CD4-positive, alpha-beta T cell treated with Interleukin-21 for 1 hour (primary cell): ENCODE data around the gene SH3RF2.

Experiments used
- DNase-seq: peaks from one replicate; pipeline ENCODE4 v3.0.0-alpha.2; 2020

Gene SH3RF2

DNA sequence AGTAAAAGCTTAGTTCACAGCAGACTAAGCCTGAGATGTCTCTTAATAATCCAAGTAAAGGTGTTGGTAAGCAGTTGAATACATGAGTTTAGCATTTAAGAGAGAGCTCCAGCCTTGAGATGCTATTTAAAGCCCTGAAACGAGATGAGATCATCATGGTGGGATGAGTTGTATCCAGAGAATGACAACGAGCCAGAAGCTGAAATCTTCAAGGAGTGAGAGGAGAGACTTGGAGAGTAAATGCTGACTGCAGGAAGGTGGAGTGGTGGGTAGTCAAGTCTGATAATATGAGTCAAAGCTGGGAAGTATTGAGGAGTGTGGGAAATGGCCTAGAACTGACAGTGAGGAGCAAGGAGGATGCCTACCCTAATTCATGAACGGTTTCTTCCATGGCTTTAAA, 115.3 kb downstream of the SH3RF2 start:
- DNase-seq, result no peak

DNA sequence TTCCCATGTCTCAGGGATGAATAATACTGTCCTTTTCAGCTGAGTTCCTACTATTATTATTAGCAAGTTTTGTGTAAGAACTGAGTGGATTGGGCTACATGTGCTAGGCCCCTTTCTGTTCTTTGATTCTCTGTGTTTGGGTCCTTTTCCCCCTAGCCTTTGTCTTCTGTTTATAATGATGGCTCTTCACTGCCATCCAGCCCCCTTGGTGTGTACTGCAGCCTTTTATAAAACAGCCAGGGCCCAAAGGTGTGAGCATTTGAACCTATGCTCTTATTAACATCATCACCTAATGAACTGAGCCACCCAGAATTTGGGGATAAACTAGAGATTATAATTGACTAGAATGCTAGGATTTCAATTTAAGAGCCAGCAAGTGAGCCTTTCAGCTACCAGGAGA, 116.4 kb downstream of the SH3RF2 start:
- no peak for DNase-seq

DNA sequence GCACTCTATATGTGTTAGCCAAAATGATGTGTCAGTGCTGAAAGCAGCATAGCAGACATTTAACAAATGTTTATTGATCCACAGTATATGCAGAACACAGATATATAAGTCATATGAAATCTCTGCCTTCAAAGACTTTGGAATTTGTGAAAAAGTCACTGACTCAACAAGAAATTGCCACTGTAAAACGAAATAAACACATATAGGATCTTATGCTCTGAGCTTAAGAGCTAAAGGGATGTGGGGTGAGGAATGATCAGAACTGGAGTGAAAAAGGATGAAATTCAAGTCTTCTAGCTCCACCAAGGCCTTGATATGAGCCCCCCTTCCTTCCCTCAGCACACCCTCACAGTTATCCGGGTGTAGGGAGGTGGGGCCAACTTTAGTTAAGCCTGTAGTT, 119.1 kb downstream of the SH3RF2 start:
- DNase-seq, result no peak

DNA sequence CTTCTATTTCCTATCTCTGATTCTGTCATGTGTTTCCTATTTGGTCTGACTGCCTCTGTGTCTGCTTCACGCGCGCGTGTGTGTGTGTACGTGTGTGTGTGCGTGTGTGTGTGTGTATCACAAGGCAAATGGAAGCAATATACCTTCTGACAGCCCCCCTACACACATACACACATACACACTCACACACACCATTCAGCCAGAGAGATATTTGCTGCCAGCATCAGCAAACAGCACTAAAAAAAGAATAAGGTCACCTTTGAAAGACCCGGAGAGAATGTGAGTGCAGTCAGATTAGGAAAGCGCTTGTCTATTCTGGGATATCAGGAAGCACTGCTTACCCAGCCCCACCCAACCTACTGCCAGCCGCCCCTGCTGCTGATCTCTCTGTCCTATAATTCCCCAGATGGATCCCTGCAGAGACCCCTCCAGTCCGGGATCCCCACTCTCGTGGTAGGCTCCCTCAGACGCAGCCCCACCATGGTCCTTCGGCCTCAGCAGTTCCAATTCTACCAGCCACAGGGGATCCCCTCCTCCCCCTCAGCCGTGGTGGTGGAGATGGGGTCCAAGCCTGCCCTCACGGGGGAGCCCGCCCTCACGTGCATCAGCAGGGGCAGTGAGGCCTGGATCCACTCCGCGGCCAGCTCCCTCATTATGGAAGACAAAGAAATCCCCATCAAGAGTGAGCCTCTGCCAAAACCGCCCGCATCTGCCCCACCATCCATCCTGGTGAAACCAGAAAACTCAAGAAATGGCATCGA, 123.3 kb downstream of the SH3RF2 start:
- DNase-seq, result no peak

DNA sequence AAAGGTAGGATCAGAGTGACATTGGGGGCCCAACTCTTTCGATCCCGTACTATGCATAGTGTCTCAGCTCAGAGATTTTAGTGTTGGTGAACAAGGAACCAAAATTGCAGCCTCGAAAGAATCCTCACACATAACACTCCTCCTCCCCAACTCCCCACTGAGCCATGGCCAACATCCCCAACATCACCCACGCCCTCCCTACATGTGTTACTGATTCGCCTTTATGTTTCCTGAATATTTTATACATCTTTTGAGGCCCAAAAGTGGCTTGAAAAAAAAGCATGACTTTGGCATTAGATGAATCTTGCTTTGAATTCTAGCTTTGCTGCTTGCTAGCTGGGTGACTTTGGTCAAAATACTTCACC, 123.8 kb downstream of the SH3RF2 start:
- DNase-seq, result no peak

DNA sequence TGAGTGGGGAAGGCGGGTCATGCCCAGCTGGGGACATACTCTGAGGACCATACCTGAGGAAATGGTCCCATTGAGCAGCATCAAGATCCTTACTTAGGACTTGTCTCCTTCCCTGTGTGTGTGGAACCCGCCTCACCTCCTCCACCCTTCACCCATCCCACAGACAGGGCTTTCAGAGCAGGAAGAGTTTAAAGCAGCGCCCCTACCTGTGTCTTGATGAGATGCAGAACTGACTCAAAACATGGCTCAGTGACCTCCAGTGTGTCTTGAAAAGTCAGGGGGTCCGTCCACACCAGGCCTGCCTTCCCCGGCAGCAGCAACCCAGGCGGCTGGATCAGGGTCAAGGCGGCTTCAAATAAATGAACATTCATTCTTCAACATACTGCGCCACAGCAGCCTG, 130.6 kb downstream of the SH3RF2 start:
- DNase-seq, result no peak

DNA sequence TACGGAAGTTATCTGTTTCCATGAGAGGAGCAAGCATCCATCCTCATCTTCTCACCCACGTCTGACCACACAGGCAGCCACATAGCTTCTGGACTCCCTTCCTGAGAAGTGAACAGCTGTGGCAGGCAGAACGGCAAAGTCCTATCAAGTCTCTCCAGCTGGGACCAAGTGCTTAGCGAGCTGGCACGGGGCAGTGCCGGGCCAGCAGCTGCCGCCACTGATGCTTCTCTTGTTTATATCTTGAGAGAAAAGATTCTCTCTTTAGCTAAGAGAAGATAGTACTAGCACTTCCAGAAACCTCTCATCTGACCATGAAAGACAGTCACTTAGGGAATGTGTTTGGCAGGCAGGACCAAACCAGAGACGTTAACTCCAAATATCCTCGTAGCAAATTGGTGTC, 131.8 kb downstream of the SH3RF2 start:
- DNase-seq, result no peak

DNA sequence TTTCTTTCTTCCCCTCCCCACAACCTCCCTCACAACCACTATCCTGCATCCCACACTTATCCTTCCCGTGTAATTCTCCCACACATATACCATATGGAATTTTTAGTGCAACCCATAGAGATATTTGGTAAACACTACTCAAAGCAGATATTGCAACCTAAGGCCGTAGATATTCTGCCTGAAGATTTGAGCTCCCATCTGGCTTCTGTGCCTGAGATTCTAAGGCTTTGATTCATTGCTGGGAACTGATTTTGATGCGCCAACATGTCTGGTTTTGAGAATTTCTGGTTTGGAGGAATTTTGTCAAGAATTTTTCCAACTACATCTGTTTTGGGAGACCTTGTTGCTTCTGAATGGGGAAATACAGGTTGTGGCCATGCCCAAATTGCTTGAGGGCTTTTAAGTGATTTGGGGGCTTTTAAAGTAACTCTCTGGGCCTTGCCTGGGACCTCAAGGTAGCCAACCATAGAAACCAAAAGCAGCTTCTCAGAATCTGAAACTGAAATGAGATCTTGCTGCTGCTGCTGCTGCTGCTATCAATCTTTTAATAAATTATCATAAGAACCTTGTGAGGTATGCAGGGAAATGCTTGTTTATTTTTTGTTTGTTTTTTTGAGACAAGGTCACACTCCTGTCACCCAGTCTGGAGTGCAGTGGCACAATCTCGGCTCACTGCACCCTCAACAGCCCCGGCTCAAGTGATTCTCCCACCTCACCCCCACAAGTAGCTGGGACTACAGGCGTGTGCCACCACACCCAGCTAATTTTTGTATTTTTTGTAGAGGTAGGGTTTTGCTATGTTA, 132.8 kb downstream of the SH3RF2 start:
- no peak for DNase-seq

DNA sequence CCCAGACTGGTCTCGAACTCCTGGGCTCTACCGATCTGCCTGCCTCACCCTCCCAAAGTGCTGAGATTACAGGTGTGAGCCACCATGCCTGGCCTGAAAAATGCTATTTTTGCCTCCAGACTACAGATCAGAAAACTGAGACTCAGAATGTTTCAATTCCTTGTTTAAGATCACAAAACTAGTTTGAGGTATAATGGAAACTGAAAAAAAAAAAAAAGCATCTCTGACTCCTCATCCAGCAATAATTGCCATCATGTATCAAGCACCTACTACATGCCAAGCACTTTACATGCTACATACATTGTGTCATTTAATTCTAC, 133.4 kb downstream of the SH3RF2 start:
- DNase-seq, result no peak

DNA sequence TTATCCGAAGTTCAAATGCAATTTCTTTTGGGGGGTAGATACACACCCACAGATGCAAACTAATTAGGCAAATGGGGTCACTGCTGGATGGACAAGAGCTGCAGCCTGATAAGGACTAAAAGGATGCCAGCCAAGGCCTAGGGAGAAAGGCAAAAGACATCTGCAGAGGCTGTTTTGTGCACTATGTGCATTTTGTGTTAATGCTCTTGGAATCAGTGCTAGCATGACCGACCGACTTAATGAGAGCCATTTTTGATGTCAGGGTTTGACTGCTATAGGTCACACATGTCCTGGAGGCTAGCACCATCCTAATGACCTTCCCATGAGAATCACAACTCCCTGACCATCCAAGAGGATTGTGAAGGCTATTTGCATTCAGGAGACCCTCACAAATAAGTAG, 134.4 kb downstream of the SH3RF2 start:
- DNase-seq, result no peak

DNA sequence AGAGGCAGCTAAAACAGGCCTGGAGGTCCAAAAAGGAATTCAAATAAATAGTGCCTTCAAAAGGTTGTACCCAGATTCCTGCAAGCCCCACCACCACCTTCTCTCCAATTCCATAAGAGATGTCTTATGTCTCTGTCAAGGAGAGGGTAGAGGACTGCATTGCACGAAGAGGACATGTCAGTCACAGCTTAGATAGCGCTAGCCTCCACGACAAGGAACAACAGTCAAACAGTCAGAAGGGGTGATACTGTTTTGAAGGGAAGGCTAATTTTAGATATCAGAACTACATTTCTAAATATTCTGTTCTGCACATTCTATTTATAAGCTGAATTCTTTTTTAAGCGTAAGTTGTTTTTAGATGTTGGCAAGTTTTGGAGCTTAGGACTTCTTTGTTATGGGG, 134.8 kb downstream of the SH3RF2 start:
- DNase-seq, result no peak

DNA sequence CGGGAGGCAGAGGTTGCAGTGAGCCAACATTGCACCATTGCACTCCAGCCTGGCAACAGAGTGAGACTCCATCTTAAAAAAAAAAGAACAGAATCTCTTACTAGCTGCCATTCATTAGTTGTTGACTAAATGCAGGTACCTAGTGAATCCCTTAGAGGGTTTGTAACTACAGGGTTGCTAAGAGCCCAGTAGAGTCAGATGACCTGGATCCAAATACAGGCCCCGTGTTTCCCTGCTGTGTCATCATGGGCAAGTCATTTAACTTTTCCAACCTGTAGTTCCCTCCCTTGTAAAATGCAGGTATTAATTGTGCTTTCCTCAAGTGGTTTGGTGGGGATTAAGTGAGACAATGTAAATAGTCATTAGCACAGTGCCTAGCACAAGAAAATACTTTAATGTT, 136.2 kb downstream of the SH3RF2 start:
- no peak for DNase-seq

DNA sequence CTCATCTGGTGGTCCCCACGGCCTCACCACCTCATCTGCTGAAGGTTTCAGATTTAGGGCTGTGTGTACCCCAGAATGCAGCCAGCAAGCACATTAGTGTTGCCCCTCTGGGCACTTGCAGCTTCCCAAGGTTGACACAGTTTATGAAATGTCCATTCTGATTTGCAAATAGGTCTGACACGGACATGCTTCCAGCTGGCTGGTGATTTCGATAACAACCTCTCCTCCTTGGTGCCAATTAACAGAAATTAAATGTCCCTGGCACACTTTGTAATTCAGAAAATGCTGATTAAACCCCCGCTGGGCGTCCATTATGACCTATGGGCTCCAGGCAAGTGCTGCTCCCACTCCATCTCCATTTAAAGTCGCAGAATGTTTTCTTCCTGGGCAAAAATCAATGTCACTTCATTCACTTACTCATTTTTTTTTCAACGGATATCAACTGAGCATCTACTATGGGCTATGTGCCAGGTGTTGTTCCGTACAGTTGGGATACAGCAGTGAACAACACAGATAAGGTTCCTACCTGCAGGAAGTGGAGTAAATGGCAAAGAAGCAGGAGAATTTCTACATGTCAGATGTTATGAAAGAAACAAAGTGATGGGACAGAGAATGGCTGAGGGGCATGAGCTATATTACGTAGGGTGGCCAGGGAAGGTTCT, 137.0 kb downstream of the SH3RF2 start:
- DNase-seq, result no peak

DNA sequence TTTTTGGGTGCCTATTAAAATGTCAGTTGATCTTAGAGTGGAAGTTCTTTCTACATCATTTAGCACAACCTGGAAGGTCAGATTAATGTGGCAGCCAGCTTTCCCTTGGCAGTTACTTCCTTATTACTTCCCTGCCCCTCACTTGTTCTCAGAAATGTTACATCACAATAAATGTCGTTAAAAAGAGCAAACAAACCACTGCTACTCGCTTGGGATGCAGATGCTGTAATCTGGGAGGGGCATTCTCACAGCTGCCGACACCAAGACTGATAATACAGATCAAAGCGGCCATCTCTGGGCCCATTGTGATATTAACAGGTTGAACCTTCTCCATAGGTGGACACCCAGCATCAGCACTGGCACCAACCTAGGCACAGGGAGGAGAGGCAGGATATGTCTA, 139.7 kb downstream of the SH3RF2 start:
- DNase-seq, result no peak

DNA sequence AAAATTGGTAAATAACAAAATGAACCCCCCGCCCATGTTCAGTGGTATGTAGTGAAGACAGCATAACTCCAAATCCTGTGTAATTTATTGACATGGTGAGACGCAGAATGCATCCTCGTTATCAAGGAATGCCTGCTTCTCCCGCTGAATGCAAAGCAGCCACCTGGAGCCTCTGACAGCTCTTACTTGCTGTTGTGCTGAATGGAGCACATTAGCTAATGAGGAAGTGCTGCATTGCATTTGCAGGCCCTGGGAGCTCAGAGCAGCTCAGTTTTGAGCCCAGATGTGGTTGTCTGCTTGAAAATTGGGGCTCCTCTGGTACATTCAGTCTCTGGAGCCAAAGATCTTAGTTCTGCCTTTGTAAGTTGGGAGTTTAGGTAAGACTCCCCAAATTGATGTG, 140.1 kb downstream of the SH3RF2 start:
- DNase-seq, result no peak

DNA sequence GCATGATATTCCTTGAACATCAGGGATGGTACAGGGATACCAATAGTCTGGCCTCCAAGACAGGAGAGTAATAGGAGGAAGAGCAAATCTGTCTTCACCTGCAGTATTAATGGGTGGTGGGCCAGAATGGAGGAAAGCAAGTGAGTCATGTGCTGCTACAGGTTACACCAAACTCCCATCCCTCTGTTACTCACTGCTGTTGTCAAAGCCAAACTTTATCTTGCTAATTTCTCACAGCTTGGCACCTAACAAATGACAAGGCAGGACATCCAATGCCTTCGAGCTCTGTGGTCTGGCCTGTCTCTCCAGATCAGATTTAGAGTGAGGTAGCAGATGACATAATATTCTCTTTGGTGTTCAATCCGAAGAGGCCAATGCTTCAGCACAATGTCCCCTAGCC, 142.2 kb downstream of the SH3RF2 start:
- DNase-seq, result no peak

DNA sequence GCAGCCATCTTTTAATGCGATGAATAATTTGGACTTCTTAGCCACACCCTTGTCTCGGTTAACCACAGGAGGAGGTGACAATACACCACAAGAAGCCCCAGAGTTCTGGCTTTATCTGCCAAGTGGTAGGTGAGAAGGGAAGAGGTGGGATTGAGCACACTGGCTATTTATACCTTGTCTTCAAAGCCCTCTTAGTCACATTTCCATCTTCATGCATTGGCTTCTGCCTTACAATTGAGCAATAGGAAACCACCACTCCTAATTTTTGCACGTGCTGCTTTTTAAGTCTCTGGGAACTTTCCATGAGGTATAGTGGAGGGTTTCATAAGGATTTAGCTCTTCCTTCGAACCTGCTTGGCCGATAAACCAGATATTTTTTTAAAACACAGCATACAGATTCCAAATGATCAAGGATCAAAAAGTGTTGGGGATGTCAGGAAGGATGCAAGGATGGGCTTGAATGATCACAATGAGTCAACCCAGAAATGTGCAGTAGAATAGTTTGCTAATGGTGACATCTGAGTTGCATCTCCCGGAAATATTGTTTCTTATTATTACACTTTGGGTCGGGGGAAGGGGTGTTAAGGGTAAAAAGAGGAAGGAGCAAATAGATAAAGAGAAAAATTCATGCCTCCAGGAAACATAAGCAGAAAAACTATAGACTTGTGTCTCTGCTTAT, 143.5 kb downstream of the SH3RF2 start:
- peak; percentile 4 for DNase-seq

DNA sequence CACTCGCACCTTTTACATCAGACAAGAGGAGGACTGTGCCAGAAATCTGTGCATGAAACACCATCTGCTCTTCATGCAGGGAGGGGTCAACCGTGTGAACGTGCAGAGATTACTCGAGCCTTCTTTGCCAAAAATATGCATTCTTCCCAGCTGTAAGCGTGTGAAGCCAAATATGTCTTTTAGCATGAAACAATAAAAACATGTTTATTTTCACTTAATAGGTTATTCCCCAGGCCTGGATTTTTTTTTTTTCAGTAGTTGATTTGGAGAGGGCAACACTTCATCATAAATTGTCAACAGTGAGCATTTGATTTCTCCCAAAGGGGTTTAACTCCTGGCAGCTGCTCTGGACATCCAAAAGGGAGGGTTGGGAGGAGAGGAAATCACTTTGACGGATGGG, 145.2 kb downstream of the SH3RF2 start:
- DNase-seq, result no peak

DNA sequence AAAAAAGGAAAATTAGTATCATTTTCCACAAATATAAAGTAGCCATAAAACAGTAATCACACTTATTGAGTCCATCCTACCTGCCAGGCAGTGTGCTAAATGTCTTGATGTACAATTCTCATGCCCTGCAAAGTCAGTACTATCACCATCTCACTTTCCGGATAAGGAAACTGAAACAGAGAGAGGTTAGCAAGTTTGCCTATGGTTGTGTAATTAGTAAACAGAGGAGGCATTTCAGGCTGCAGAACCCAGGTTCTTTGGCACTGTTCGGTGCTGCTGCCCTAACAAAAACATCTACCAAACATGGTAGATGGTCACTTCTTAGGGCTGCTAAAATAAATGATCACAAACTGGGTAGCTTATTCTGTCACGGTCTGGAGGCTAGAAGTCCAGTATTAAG, 146.4 kb downstream of the SH3RF2 start:
- DNase-seq, result no peak

DNA sequence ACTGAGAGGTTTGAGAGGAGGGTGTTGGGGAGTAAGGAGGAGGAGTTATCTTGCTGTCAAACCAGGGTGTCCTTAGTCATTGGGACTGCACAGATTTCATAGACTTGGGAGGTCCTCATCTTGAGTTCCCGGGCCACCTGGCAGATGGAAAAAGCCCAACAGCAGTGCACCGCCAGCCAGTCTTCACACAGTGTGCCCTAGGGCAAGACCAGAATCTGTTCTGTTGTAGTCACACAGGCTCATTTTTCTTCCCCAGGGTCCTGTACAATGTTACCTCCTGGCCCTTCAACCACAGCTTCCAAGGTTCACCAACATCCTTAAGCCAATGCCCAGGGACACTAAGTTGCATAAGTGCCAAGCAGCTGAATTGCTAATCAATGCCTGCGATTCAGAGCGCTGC, 148.0 kb downstream of the SH3RF2 start:
- no peak for DNase-seq

DNA sequence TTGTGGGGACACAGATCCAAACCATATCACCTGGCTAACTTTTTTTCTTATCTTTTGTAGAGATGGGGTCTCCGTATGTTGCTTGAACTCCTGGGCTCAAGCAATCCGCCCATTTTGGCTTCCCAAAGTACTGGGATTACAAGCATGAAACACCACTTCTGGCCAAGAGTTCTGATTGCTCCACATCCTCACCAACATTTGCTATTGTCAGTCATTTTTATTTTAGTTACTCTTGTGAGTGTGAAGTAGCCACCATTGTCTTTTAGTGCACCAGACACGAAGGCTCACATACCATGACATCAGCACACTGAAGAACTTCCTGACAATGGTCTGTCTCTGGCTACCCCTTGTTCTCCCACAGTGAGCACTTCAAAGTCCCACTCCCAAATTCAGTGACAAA, 151.7 kb downstream of the SH3RF2 start:
- no peak for DNase-seq

DNA sequence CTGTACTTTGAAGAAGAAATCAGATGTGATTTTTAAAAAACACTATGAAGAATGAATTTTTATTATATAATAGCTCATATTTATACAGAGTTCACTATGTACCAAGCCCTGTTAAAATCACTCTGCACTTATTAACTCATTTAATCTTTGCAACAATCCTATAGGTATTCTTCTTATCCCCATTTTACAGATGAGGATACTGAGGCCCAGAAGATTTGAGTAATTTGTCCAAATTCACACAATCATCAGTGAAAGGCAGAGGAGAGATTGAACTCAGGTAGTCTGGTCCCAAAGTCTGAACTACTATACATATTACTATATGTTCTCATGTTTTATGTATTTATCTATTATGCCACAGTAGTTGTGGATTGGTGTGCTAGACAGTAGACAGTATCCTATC, 152.9 kb downstream of the SH3RF2 start:
- no peak for DNase-seq

DNA sequence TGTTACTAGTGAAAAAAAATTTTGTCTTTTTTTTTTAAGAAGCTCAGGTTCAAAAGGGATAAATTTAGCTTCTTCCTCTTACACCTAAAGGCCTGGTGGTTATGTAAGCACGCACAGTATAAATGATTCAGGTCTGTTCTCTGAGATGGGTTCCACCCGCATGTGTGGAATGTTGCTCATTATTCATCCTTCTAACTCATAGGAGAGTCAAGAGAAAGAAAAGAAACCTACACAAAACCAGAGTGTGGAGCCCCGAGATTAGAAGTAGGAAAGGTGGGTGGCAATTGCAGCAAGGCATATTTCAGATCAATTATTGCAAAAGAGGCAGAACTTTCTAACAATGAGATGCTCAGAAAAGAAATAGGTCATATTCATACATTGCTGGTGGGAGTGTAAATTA, 155.5 kb downstream of the SH3RF2 start:
- no peak for DNase-seq

DNA sequence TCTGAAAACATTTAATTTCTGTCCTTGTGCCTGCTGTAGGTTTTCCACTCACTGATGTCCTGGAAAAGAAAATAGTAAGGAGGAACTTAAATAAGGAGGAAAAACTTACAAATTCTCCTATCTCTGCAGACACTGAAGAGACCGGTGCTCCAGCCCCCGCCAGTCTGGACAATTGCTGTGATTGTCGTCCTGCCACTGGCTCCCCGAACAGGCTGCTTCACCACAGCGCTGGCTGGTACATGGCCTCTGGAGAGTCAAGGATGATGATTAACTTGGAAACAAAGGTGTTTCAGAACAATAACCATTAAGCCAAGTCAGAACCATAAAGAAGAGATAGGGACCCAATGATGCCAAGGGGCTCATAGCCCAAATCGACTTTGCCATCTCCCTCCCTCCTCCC, 161.7 kb downstream of the SH3RF2 start:
- no peak for DNase-seq
